Mammary epithelial cell (primary cell): ENCODE results near the gene CCT5.

Source experiments
- EZH2 ChIP-seq: IDR thresholded peaks from 2 replicates; pipeline ENCODE4 v1.6.1; 2012; ENCODE audit warnings: low read length, inconsistent platforms, borderline replicate concordance
- TF ChIP-seq, protein P1 (sequence below), 2 donors: IDR thresholded peaks in 1 of 2; conservative IDR thresholded peaks in 1 of 2; 2 replicates each; pipeline ENCODE4 v1.5.1; 2011 to 2012; ENCODE audit warnings: inconsistent platforms in 2 of 2, low read length in 2 of 2, mild to moderate bottlenecking in 2 of 2, control low read depth in 1 of 2, low read depth in 1 of 2; ENCODE audit not compliant: insufficient read depth in 1 of 2; ENCODE audit errors: extremely low read depth in 1 of 2

DNA sequence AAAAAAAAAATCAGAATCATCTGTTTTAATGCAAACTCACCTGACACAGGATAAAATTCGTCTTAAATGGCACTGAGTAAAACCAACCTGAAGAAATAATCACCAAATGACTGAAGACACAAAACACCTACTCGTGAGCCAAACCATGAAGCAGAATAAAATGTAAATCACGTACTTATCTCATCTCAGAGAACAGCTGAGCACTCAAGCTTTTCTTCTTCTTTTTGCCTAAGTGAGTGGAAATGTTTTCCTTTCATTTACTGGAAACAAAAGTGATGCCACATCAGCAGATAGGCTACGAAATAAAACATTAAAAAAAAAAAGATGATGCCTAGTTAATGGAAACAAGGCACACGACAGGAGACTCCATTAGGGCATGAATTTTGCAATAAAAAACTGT, 36.8 kb upstream of the CCT5 start:
- TF ChIP-seq, protein P1, sequence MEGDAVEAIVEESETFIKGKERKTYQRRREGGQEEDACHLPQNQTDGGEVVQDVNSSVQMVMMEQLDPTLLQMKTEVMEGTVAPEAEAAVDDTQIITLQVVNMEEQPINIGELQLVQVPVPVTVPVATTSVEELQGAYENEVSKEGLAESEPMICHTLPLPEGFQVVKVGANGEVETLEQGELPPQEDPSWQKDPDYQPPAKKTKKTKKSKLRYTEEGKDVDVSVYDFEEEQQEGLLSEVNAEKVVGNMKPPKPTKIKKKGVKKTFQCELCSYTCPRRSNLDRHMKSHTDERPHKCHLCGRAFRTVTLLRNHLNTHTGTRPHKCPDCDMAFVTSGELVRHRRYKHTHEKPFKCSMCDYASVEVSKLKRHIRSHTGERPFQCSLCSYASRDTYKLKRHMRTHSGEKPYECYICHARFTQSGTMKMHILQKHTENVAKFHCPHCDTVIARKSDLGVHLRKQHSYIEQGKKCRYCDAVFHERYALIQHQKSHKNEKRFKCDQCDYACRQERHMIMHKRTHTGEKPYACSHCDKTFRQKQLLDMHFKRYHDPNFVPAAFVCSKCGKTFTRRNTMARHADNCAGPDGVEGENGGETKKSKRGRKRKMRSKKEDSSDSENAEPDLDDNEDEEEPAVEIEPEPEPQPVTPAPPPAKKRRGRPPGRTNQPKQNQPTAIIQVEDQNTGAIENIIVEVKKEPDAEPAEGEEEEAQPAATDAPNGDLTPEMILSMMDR (conservative IDR thresholded peaks at IDR 0.05 in 1 of 2, IDR thresholded peaks at IDR 0.05 in 1 of 2; ENCODE audit: extremely low read depth in 1 of 2, insufficient read depth in 1 of 2, low read depth in 1 of 2, low read length in 2 of 2), result no peak
- TF ChIP-seq EZH2, result no peak
